ENCODE data around the gene PCDH19.

DNA sequence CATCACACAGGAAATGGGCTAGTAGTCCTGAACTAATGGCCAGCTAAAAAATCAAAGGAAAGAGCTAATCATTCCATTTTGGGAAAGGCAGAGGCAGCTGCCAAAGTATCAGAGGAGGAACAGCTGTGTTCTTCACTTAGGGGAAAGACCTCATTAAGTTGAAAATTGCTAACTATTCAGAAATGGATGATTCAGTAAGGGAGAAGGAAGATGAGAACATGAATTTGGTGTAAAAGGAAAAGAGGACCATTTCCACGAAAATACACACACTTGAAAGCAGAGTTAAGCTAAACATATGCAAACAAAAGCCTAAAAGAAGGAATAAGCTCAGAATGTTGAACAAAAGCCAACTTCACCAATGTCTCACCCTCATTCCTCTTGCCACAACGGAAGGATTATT lies 90.4 kb downstream of the PCDH19 start:
- TF ChIP-seq CTCF (IDR thresholded peaks at IDR 0.05) (no peak), EP300 (IDR thresholded peaks at IDR 0.05) (no peak)
